Heart left ventricle (tissue), 13 donors: ENCODE data around the gene PLEKHM2.

Source experiments
- POLR2A ChIP-seq, 2 donors: fragments of 450-650 bp; IDR thresholded peaks; one replicate each; pipeline ENCODE4 v1.6.1; 2017; ENCODE audit warnings: antibody characterized with exemption in 2 of 2, mild to moderate bottlenecking in 2 of 2, moderate library complexity in 2 of 2
- TF ChIP-seq, protein P1 (sequence below), 12 donors: fragments of 200-600 bp; sonication (generic) in 4 of 12; IDR thresholded peaks; one replicate each; pipeline versions ENCODE4 v1.5.0 to v1.8.0; 2018 to 2022; ENCODE audit warnings: antibody characterized with exemption in 12 of 12, mild to moderate bottlenecking in 5 of 12
- donor health status: ischemic (EF 13 %, LVEDD 7.1; RV severe dilation, severe dysfunction).
- donor health status: DM: no; HTN: yes; CAD: no.
- donor health status: DM: no; HTN: no; CAD: no.
- donor health status: ischemic (EF 25% LVEDD 6.9; RV normal size, moderate dysfunction).
- donor health status: ischemic (EF 25% LVEDD 5.7; RV mildly dilated, moderate dysfunction).
- donor health status: ischemic (EF 35%, LVEDD 5.7; RV mildly dilated, moderate dysfunction).
- donor health status: nonischemic (EF 11% LVEDD 7.7; RV severe dilation, severe dysfunction).
- donor health status: DM: yes; HTN: yes; CAD: no.
- donor health status: PGD.
- donor health status: ischemic (EF 29% LVEDD 5.4; RV normal size, mild dysfunction).
- donor health status: nonischemic (EF 23%, LVEDD 6.1; RV moderate dilation, normal function).

DNA sequence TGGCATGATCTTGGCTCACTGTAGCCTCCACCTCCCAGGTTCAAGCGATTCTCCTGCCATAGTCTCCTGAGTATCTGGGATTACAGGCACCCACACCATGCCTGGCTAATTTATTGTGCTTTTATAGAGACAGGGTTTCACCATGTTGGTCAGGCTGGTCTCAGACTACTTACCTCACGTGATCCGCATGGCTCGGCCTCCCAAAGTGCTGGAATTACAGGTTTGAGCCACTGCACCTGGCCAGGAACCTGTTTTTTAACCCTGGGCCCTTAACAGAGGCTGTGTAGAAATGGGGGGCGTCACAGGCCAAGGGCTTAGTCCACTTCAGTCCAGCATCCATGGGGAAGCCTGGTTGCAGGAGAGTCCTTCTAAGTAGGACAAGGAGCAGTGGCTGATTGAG, 83.8 kb downstream of the PLEKHM2 start:
- TF ChIP-seq, protein P1, sequence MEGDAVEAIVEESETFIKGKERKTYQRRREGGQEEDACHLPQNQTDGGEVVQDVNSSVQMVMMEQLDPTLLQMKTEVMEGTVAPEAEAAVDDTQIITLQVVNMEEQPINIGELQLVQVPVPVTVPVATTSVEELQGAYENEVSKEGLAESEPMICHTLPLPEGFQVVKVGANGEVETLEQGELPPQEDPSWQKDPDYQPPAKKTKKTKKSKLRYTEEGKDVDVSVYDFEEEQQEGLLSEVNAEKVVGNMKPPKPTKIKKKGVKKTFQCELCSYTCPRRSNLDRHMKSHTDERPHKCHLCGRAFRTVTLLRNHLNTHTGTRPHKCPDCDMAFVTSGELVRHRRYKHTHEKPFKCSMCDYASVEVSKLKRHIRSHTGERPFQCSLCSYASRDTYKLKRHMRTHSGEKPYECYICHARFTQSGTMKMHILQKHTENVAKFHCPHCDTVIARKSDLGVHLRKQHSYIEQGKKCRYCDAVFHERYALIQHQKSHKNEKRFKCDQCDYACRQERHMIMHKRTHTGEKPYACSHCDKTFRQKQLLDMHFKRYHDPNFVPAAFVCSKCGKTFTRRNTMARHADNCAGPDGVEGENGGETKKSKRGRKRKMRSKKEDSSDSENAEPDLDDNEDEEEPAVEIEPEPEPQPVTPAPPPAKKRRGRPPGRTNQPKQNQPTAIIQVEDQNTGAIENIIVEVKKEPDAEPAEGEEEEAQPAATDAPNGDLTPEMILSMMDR (IDR thresholded peaks at IDR 0.05) = no peak
- no peak for TF ChIP-seq POLR2A (IDR thresholded peaks at IDR 0.05)
